ENCODE data around the gene STX10. TPM values are rescaled to one million over a fixed set of nuclear protein-coding genes. Genes with fewer than 3 reads are reported as not detected.

Gene STX10
- total and polyA plus RNA-seq, 9 of the 15 experiments (the other 6 are each of a cell fraction or from before 2014, with no cell fraction given), result 0.51 to 66.3 (median 31.0) TPM

GRCh38 chr19:13152974-13153568 is 2.9 kb upstream of the STX10 start (continued):
- TF ChIP-seq ARNT (IDR thresholded peaks at IDR 0.05) (no peak), MCM5 (IDR thresholded peaks at IDR 0.05; ENCODE audit: low read depth) (no peak), MAZ (CRISPR knock-in tag; conservative IDR thresholded peaks at IDR 0.05 in 1 of 2, IDR thresholded peaks at IDR 0.05 in 1 of 2) (peak; percentile 78 to 84), HES1 (IDR thresholded peaks at IDR 0.05; ENCODE audit: low read depth) (no peak), CHD4 (IDR thresholded peaks at IDR 0.05; ENCODE audit: insufficient read depth, insufficient replicate concordance, low read depth, low read length, poor library complexity, severe bottlenecking) (no peak), SMAD3 (CRISPR knock-in tag; conservative IDR thresholded peaks at IDR 0.05) (no peak), POLR2H (tag; IDR thresholded peaks at IDR 0.05; ENCODE audit: low read depth) (peak; percentile 99), ZNF445 (CRISPR knock-in tag; IDR thresholded peaks at IDR 0.05; ENCODE audit: low read depth) (no peak), PHTF2 (CRISPR knock-in tag; IDR thresholded peaks at IDR 0.05) (no peak), EP400 (IDR thresholded peaks at IDR 0.05) (peak; percentile 27; the same call in 1 of the 2 replicates), ZNF76 (CRISPR knock-in tag; IDR thresholded peaks at IDR 0.05; ENCODE audit: borderline replicate concordance) (no peak), SIRT6 (IDR thresholded peaks at IDR 0.05; ENCODE audit: low read depth, low read length) (no peak), SREBF1 (IDR thresholded peaks at IDR 0.05; ENCODE audit: borderline replicate concordance, low read depth, low read length) (no peak), CBX3 (IDR thresholded peaks at IDR 0.05; ENCODE audit: borderline replicate concordance in 1 of 2, low read length in 2 of 2) (no peak; a peak in 1 of 3 replicates), RBM39 (optimal IDR thresholded peaks at IDR 0.05; ENCODE audit: low read depth, low read length) (peak; percentile 98), U2AF1 (optimal IDR thresholded peaks at IDR 0.05; ENCODE audit: low read depth, low read length) (peak; percentile 92), JUNB (CRISPR knock-in tag; conservative IDR thresholded peaks at IDR 0.05) (peak; percentile 69), FOXA1 (IDR thresholded peaks at IDR 0.05; ENCODE audit: borderline replicate concordance) (no peak)
- TF ChIP-seq, protein P1, sequence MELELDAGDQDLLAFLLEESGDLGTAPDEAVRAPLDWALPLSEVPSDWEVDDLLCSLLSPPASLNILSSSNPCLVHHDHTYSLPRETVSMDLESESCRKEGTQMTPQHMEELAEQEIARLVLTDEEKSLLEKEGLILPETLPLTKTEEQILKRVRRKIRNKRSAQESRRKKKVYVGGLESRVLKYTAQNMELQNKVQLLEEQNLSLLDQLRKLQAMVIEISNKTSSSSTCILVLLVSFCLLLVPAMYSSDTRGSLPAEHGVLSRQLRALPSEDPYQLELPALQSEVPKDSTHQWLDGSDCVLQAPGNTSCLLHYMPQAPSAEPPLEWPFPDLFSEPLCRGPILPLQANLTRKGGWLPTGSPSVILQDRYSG (tag; conservative IDR thresholded peaks at IDR 0.05; ENCODE audit: low read depth), result no peak
- TF ChIP-seq, protein P2, sequence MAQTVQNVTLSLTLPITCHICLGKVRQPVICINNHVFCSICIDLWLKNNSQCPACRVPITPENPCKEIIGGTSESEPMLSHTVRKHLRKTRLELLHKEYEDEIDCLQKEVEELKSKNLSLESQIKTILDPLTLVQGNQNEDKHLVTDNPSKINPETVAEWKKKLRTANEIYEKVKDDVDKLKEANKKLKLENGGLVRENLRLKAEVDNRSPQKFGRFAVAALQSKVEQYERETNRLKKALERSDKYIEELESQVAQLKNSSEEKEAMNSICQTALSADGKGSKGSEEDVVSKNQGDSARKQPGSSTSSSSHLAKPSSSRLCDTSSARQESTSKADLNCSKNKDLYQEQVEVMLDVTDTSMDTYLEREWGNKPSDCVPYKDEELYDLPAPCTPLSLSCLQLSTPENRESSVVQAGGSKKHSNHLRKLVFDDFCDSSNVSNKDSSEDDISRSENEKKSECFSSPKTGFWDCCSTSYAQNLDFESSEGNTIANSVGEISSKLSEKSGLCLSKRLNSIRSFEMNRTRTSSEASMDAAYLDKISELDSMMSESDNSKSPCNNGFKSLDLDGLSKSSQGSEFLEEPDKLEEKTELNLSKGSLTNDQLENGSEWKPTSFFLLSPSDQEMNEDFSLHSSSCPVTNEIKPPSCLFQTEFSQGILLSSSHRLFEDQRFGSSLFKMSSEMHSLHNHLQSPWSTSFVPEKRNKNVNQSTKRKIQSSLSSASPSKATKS (CRISPR knock-in tag; IDR thresholded peaks at IDR 0.05), result no peak
- TF ChIP-seq, protein P3, sequence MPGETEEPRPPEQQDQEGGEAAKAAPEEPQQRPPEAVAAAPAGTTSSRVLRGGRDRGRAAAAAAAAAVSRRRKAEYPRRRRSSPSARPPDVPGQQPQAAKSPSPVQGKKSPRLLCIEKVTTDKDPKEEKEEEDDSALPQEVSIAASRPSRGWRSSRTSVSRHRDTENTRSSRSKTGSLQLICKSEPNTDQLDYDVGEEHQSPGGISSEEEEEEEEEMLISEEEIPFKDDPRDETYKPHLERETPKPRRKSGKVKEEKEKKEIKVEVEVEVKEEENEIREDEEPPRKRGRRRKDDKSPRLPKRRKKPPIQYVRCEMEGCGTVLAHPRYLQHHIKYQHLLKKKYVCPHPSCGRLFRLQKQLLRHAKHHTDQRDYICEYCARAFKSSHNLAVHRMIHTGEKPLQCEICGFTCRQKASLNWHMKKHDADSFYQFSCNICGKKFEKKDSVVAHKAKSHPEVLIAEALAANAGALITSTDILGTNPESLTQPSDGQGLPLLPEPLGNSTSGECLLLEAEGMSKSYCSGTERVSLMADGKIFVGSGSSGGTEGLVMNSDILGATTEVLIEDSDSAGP (CRISPR knock-in tag; IDR thresholded peaks at IDR 0.05), result no peak

Measured in K562 (cell line).